SJCRH30 (cell line): ENCODE results near the gene ERCC1. TPM values are rescaled to one million over a fixed set of nuclear protein-coding genes. Genes with fewer than 3 reads are reported as not detected.

Experiments
- DNase-seq, 2 experiments: peaks; one replicate each; pipeline ENCODE4 v3.0.0-alpha.2; 2015 to 2020
- H3K27ac ChIP-seq: fragments of 250-450 bp; sonication (Bioruptor Pico); 2 replicates; pipeline ENCODE4 v1.5.1; 2020; ENCODE audit warnings: mild to moderate bottlenecking, moderate library complexity
- H3K27me3 ChIP-seq: fragments of 250-450 bp; sonication (Bioruptor Pico); 2 replicates; pipeline ENCODE4 v1.5.1; 2020; ENCODE audit warnings: mild to moderate bottlenecking, moderate library complexity
- H3K36me3 ChIP-seq: fragments of 250-450 bp; sonication (Bioruptor Pico); 2 replicates; pipeline ENCODE4 v1.5.1; 2020; ENCODE audit warnings: mild to moderate bottlenecking, moderate library complexity
- H3K4me1 ChIP-seq: fragments of 250-450 bp; sonication (Bioruptor Pico); 2 replicates; pipeline ENCODE4 v1.5.1; 2020; ENCODE audit warnings: mild to moderate bottlenecking, moderate library complexity
- H3K4me3 ChIP-seq: fragments of 250-450 bp; sonication (Bioruptor Pico); 2 replicates; pipeline ENCODE4 v1.5.1; 2020; ENCODE audit warnings: mild to moderate bottlenecking, moderate library complexity
- H3K9me3 ChIP-seq: fragments of 250-450 bp; sonication (Bioruptor Pico); replicated peaks from 2 replicates; pipeline ENCODE4 v1.5.1; 2020; ENCODE audit warnings: mild to moderate bottlenecking, moderate library complexity
- total RNA-seq: library from RNA; depleted of rRNA; stranded (reverse); fragments of >200 nt; shearing (Covaris generic); gene quantifications from 2 replicates; pipeline ENCODE4 v1.2.3, GENCODE V29; 2014; rRNA removed

The ERCC1 gene
- total RNA-seq, 1 experiment from 2014 or later, result 32.3 TPM

DNA sequence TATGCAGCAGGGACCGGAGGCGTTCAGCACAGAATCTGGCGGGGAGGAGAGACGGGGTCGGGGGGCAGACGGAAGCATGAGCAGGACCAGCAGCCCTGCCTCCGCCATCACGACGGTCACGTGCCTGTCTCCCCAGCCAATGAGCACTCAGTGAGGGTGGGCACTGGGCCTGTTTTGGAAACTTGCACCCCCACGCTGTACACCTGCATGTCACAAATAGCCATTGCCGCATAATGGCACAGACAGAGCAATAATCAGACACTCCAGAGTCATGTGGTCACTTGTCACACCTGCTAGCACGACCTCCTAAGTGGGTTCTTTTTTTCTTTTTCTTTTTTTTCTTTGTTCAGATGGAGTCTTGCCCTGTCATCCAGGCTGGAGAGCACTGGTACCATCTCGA is 62.1 kb downstream of the ERCC1 start:
- DNase-seq, result no peak
- Histone ChIP-seq H3K36me3 (peaks cover 14% of the 10 kb centered on the region), H3K9me3 (no peaks in the 10 kb centered on the region), H3K4me3 (no peak overlapping the region), H3K27ac (no peak overlapping the region), H3K4me1 (no peaks in the 10 kb centered on the region), H3K27me3 (no peaks in the 10 kb centered on the region)

DNA sequence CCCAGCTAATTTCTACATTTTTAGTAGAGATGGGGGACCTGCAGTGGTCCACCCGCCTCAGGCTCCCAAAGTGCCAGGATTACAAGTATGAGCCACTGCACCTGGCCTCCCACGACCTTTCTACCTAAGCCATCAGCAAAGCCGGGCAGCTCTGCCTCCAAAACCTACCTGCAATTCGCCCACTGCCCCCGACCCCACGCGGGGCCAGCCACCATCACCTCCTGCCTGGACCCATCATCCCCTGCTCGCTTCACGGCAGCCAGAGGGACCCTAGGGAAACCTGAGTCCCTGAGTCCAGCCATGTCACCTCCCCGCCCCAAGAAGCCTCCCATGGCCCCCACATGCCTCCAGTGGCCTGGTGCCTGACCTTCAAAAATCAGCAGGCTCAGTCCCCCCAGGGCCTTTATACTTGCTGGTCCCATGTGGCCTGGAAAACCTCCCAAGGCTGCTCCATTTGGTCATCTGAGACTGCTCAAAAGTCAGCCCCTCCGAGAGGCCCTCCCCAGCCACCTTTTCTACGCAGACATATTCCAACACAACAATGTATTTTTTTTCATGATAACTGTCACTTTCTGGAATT is 65.4 kb downstream of the ERCC1 start:
- Histone ChIP-seq H3K27ac (no peak overlapping the region), H3K36me3 (peaks cover 29% of the 10 kb centered on the region), H3K4me3 (no peak overlapping the region), H3K27me3 (no peaks in the 10 kb centered on the region), H3K4me1 (no peaks in the 10 kb centered on the region), H3K9me3 (no peaks in the 10 kb centered on the region)
- no peak for DNase-seq

DNA sequence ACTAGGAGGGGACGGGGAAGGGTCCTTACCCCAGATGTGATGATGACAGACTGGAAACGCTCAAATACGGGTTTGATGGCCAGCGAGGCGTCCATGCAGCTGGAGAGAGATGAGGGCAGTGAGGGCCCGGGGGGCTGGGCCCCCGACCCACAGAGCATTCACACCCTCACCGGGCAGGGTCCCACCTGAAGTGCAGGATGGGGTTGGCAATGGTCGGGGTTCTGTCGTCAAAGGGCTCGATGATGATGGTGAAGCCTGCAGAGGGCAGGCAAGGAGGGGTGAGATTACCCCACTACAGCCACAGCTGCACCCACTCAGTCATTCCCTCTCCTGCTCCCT is 66.3 kb downstream of the ERCC1 start:
- Histone ChIP-seq H3K4me3 (no peak overlapping the region), H3K36me3 (peaks cover 29% of the 10 kb centered on the region), H3K4me1 (no peaks in the 10 kb centered on the region), H3K27me3 (no peaks in the 10 kb centered on the region), H3K9me3 (no peaks in the 10 kb centered on the region), H3K27ac (no peak overlapping the region)
- DNase-seq, result no peak

Other genes with a start within 250 kb of the ERCC1 start
- gene TRAPPC6A, start 245.7 kb downstream of the ERCC1 start, total RNA-seq, result 3.0 and 4.7 TPM in 2 replicates
- 2.1 and 2.6 TPM in 2 replicates for gene BLOC1S3, start 245.1 kb downstream of the ERCC1 start, total RNA-seq
- 0.13 TPM in 1 of 2 replicates, not detected in the other for gene EXOC3L2, start 178.5 kb downstream of the ERCC1 start, total RNA-seq
- gene MARK4, start 172.6 kb downstream of the ERCC1 start, total RNA-seq, result 16.5 and 16.8 TPM in 2 replicates
- gene CKM, start 101.0 kb downstream of the ERCC1 start, total RNA-seq, result 3.9 and 4.6 TPM in 2 replicates
- not detected in 2 replicates for gene KLC3, start 83.2 kb downstream of the ERCC1 start, total RNA-seq
- 24.2 and 27.7 TPM in 2 replicates for gene ERCC2, start 53.3 kb downstream of the ERCC1 start, total RNA-seq
- gene PPP1R13L, start 18.8 kb downstream of the ERCC1 start, total RNA-seq, result 2.4 and 3.2 TPM in 2 replicates
- 20.9 and 21.8 TPM in 2 replicates for gene POLR1G, start 17.3 kb downstream of the ERCC1 start, total RNA-seq
- gene FOSB, start 44.1 kb upstream of the ERCC1 start, total RNA-seq, result 0.35 and 0.40 TPM in 2 replicates
- gene RTN2, start 73.1 kb upstream of the ERCC1 start, total RNA-seq, result 29.3 and 30.9 TPM in 2 replicates
- gene PPM1N, start 74.5 kb upstream of the ERCC1 start, total RNA-seq, result 1.0 and 1.4 TPM in 2 replicates
- 43.8 and 48.8 TPM in 2 replicates for gene VASP, start 83.6 kb upstream of the ERCC1 start, total RNA-seq
- gene OPA3, start 160.9 kb upstream of the ERCC1 start, total RNA-seq, result 8.6 and 9.9 TPM in 2 replicates
- gene GPR4, start 178.3 kb upstream of the ERCC1 start, total RNA-seq, result 0.14 and 0.18 TPM in 2 replicates
- gene EML2, start 215.5 kb upstream of the ERCC1 start, total RNA-seq, result 3.0 and 5.8 TPM in 2 replicates
- gene GIPR, start 244.3 kb upstream of the ERCC1 start, total RNA-seq, result 0.12 and 0.38 TPM in 2 replicates